K562 (cell line): ENCODE data around the gene SOX11. TPM values are rescaled to one million over a fixed set of nuclear protein-coding genes. Genes with fewer than 3 reads are reported as not detected.

ENCODE experiments used
- ATAC-seq: fragments of 200-7000 bp; cut with Tn5 transposase; 3 replicates; pipeline ENCODE4 v1.9.1; 2020; ENCODE audit warnings: moderate library complexity
- BruUV-seq: library from RNA; stranded (reverse); fragments of 400-500 nt; replicated peaks from 2 replicates; lab custom pipeline; 2021; lab: Mats Ljungman, UMichigan
- CTCF ChIA-PET: fragments of 300-600 bp; formaldehyde crosslinking; extraction: SDS; loops from one replicate; lab custom pipeline; 2021; ENCODE audit warnings: low intra/inter-chr PET ratio; lab: Yijun Ruan, JAX
- POLR2A ChIA-PET: fragments of 300-600, 350-650 bp; sonication (Branson Sonifier 250); formaldehyde crosslinking; extraction: SDS; loops from one replicate; lab custom pipeline; 2021; ENCODE audit warnings: antibody characterized with exemption, inconsistent platforms; lab: Yijun Ruan, JAX
- DNase-seq, 4 experiments: peaks; one replicate each; pipeline versions ENCODE4 v3.0.0 to v3.0.0-alpha.2; 2011 to 2018; ENCODE audit warnings: low spot score in 3 of 4, mixed read lengths in 3 of 4; ENCODE audit errors: extremely low read depth in 1 of 4
- FAIRE-seq: peaks from 2 replicates; lab custom pipeline; 2011; peaks lifted over from hg19 to GRCh38; lab: Jason Lieb, UNC
- H2AFZ ChIP-seq: 2 replicates; pipeline ENCODE4 v1.6.0; 2011; ENCODE audit warnings: low read depth, low read length, control low read depth, inconsistent platforms
- H3K27ac ChIP-seq: fragments of 200-600 bp; 3 replicates; pipeline ENCODE4 v1.8.0; 2011; ENCODE audit warnings: low read depth, mild to moderate bottlenecking, control low read depth, inconsistent platforms, low read length, moderate library complexity, mixed read lengths; ENCODE audit errors: extremely low read depth
- H3K27me3 ChIP-seq, 2 experiments: fragments of 300-600 bp in 1 of 2; 2 replicates in 1 of 2; 3 replicates in 1 of 2; pipeline versions ENCODE4 v1.6.0 to v1.8.0; 2011; ENCODE audit warnings: inconsistent platforms in 2 of 2, low read length in 2 of 2, mild to moderate bottlenecking in 1 of 2, mixed read lengths in 1 of 2, moderate library complexity in 1 of 2; ENCODE audit not compliant: control insufficient read depth in 2 of 2, insufficient read depth in 2 of 2
- H3K36me3 ChIP-seq: fragments of 300-600 bp; 3 replicates; pipeline ENCODE4 v1.8.0; 2011; ENCODE audit warnings: mild to moderate bottlenecking, low read length, inconsistent platforms; ENCODE audit not compliant: control insufficient read depth, insufficient read depth
- H3K4me1 ChIP-seq, 2 experiments: fragments of 200-600 bp in 1 of 2; replicated peaks in 1 of 2; 2 replicates in 1 of 2; 3 replicates in 1 of 2; pipeline versions ENCODE4 v1.5.1 to v1.8.0; 2011; ENCODE audit warnings: inconsistent platforms in 2 of 2, low read length in 2 of 2, mild to moderate bottlenecking in 1 of 2, mixed read lengths in 1 of 2, moderate library complexity in 1 of 2; ENCODE audit not compliant: control insufficient read depth in 2 of 2, insufficient read depth in 2 of 2
- H3K4me2 ChIP-seq: 2 replicates; pipeline ENCODE4 v1.6.1; 2011; ENCODE audit warnings: low read length, control low read depth, inconsistent platforms, mixed read lengths; ENCODE audit not compliant: insufficient read depth
- H3K4me3 ChIP-seq: fragments of 200-600 bp; sonication (generic), shearing (Covaris generic); 2 replicates; pipeline ENCODE4 v1.5.1; 2016; ENCODE audit warnings: control low read depth, inconsistent platforms
- H3K79me2 ChIP-seq: fragments of 200-600 bp; 3 replicates; pipeline ENCODE4 v1.8.0; 2011; ENCODE audit warnings: low read length, inconsistent platforms; ENCODE audit not compliant: control insufficient read depth, insufficient read depth
- H3K9ac ChIP-seq, 2 experiments: 2 replicates each; pipeline versions ENCODE4 v1.6.0 to v1.6.1; 2011; ENCODE audit warnings: low read depth in 2 of 2, low read length in 2 of 2, control low read depth in 1 of 2, inconsistent platforms in 1 of 2, mild to moderate bottlenecking in 1 of 2, mixed read lengths in 1 of 2; ENCODE audit not compliant: insufficient read depth in 1 of 2
- H3K9me1 ChIP-seq: one replicate; pipeline ENCODE4 v1.6.0; 2011; ENCODE audit warnings: inconsistent platforms, mild to moderate bottlenecking, low read length, moderate library complexity; ENCODE audit not compliant: control insufficient read depth, insufficient read depth
- H3K9me3 ChIP-seq: replicated peaks from 2 replicates; pipeline ENCODE4 v1.5.1; 2011; ENCODE audit warnings: low read depth, low read length, inconsistent platforms; ENCODE audit not compliant: control insufficient read depth, insufficient read depth
- H4K20me1 ChIP-seq: replicated peaks from 2 replicates; pipeline ENCODE4 v1.6.1; 2011; ENCODE audit warnings: low read length, inconsistent platforms, mixed read lengths; ENCODE audit not compliant: control insufficient read depth, insufficient read depth
- BHLHE40 ChIP-seq: IDR thresholded peaks from 2 replicates; pipeline ENCODE4 v1.6.1; 2011; ENCODE audit warnings: low read length, improper control_type of control experiment
- DNMT1 ChIP-seq: fragments of 450-650 bp; IDR thresholded peaks from 2 replicates; pipeline ENCODE4 v1.6.1; 2016; ENCODE audit warnings: antibody characterized with exemption, mild to moderate bottlenecking
- ERF ChIP-seq: fragments of 450-650 bp; formaldehyde crosslinking; IDR thresholded peaks from 2 replicates; pipeline ENCODE4 v1.4.0; 2020; ENCODE audit warnings: mild to moderate bottlenecking, mixed read lengths
- ETS2 ChIP-seq: IDR thresholded peaks from 2 replicates; pipeline ENCODE4 v1.6.1; 2016; ENCODE audit warnings: borderline replicate concordance, missing genetic modification characterization, mild to moderate bottlenecking, moderate library complexity, missing compliant biosample characterization; ENCODE audit not compliant: poor library complexity, severe bottlenecking
- HDAC6 ChIP-seq: IDR thresholded peaks from 2 replicates; pipeline ENCODE4 v1.6.1; 2012; ENCODE audit warnings: low read depth, mild to moderate bottlenecking, control low read depth, inconsistent platforms, low read length, moderate library complexity
- KAT7 ChIP-seq: sonication (generic); formaldehyde crosslinking; IDR thresholded peaks from 2 replicates; pipeline ENCODE4 v1.8.0; 2022; ENCODE audit warnings: missing genetic modification reagents, mild to moderate bottlenecking, borderline replicate concordance
- KLF10 ChIP-seq: fragments of 250-450 bp; sonication (Bioruptor Pico); IDR thresholded peaks from 2 replicates; pipeline ENCODE4 v1.6.1; 2021; ENCODE audit warnings: matching md5 sums
- MIER1 ChIP-seq: fragments of 450-650 bp; IDR thresholded peaks from 2 replicates; pipeline ENCODE4 v1.6.1; 2016; ENCODE audit warnings: antibody characterized with exemption, mild to moderate bottlenecking, low read depth
- SMARCB1 ChIP-seq: IDR thresholded peaks from 2 replicates; pipeline ENCODE4 v1.6.1; 2011; ENCODE audit warnings: improper control_type of control experiment, low read depth; ENCODE audit not compliant: insufficient read length
- SPI1 ChIP-seq: IDR thresholded peaks from 2 replicates; pipeline ENCODE4 v1.6.1; 2011; ENCODE audit warnings: low read depth, low read length, control low read depth, borderline replicate concordance
- SRF ChIP-seq, 2 experiments: fragments of 250-450, 450-650 bp in 1 of 2; sonication (Bioruptor Pico) in 1 of 2; sonication (generic) in 1 of 2; formaldehyde crosslinking; IDR thresholded peaks; 2 replicates each; pipeline versions ENCODE4 v1.5.0 to v1.5.1; 2020 to 2022; ENCODE audit warnings: mild to moderate bottlenecking in 1 of 2, missing genetic modification reagents in 1 of 2
- ZFP30 ChIP-seq: fragments of 250-450 bp; sonication (Bioruptor Pico); IDR thresholded peaks from 2 replicates; pipeline ENCODE4 v1.8.0; 2022; ENCODE audit warnings: moderate library complexity, mild to moderate bottlenecking, inconsistent platforms, borderline replicate concordance
- ZNF184 ChIP-seq: sonication (generic); formaldehyde crosslinking; IDR thresholded peaks from 2 replicates; pipeline ENCODE4 v1.5.0; 2020; ENCODE audit warnings: missing genetic modification reagents
- ZNF212 ChIP-seq: fragments of 450-650 bp; formaldehyde crosslinking; IDR thresholded peaks from 2 replicates; pipeline ENCODE4 v1.4.0; 2020; ENCODE audit warnings: mild to moderate bottlenecking
- ZNF354B ChIP-seq: fragments of 250-450 bp; sonication (Bioruptor Pico); IDR thresholded peaks from 2 replicates; pipeline ENCODE4 v1.4.0; 2020
- WGBS: fragments of 100-300 bp; shearing (Covaris generic); methylation state at CpG from one replicate; pipeline ENCODE4 v1.1.6; 2016; ENCODE audit warnings: low coverage, mixed read lengths; ENCODE audit not compliant: insufficient coverage; ENCODE audit errors: missing lambda C conversion rate; 5-methylcytosine and 5-hydroxymethylcytosine counted together
- in situ Hi-C: fragments of 300-500 bp; cut with MboI; formaldehyde crosslinking; loops from 4 replicates; pipeline ENCODE4 v1.15.0; 2018; ENCODE audit warnings: inconsistent platforms, mixed read lengths
- intact Hi-C: fragments of 100-400 bp; cut with micrococcal nuclease; formaldehyde crosslinking; loops from 2 replicates; pipeline ENCODE4 v1.14.2; 2022
- polyA plus RNA-seq, 8 experiments: library from polyadenylated mRNA; depleted of rRNA in 4 of 8; stranded (reverse) in 5 of 8; unstranded in 3 of 8; fragments of >200 nt; fragmentation: Nextera tagmentation in 2 of 8; fragmentation: Illumina TruSeq in 1 of 8; extraction: Ambion mirVana in 2 of 8; extraction: Trizol in 1 of 8; gene quantifications; 2 replicates each; pipeline versions ENCODE4 v1.2.1 to v1.2.3, GENCODE V29; 2011 to 2014; ENCODE audit warnings: inconsistent platforms in 1 of 8, missing spikeins in 1 of 8
- total RNA-seq, 7 experiments: library from RNA; depleted of rRNA in 6 of 7; stranded (reverse); fragments of >200 nt in 6 of 7; fragmentation: Illumina TruSeq in 2 of 7; extraction: Trizol in 2 of 7; gene quantifications; 2 replicates each; pipeline versions ENCODE4 v1.2.1 to v1.2.3, GENCODE V29; 2011 to 2021; ENCODE audit warnings: low replicate concordance in 1 of 7
- TF ChIP-seq, protein P1 (sequence below): fragments of 450-650 bp; formaldehyde crosslinking; IDR thresholded peaks from 2 replicates; pipeline ENCODE4 v1.4.0; 2022; ENCODE audit warnings: mild to moderate bottlenecking, moderate library complexity

SOX11 gene
- total and polyA plus RNA-seq, 9 of the 15 experiments (the other 6 are each of a cell fraction or from before 2014, with no cell fraction given): 0.02 TPM; not detected in 8

DNA sequence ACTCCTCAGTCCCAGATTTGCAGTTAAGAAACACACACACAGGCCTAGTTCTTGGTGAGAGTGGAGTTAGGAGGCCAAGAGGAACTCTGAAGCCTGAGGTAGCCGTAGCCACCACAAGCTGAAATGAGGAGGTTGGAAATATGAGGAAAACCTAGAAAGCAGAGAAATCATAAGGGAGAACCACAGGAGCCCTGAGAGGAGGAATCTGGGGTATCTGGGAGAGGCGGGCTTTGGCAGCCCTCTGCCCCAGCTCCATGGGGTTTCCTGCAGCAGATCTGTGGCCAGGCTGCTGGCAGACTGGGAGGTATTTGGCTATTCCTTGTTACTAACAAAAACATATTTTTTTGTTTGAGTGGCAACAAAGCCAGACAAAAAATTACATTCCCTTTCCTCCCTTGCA lies 11.0 kb downstream of the SOX11 start:
- H3K9me1 ChIP-seq: no peaks in the 10 kb centered on the region
- no peak for ATAC-seq
- TF ChIP-seq, protein P1, sequence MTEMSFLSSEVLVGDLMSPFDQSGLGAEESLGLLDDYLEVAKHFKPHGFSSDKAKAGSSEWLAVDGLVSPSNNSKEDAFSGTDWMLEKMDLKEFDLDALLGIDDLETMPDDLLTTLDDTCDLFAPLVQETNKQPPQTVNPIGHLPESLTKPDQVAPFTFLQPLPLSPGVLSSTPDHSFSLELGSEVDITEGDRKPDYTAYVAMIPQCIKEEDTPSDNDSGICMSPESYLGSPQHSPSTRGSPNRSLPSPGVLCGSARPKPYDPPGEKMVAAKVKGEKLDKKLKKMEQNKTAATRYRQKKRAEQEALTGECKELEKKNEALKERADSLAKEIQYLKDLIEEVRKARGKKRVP (CRISPR knock-in tag): no peak
- TF ChIP-seq DNMT1: no peak
- TF ChIP-seq KLF10 (CRISPR knock-in tag): no peak
- TF ChIP-seq ETS2: no peak
- no peak for TF ChIP-seq ZFP30 (CRISPR knock-in tag)
- no peak for TF ChIP-seq HDAC6
- no peak for TF ChIP-seq KAT7 (CRISPR knock-in tag)
- TF ChIP-seq MIER1: no peak
- no peak for TF ChIP-seq SRF (CRISPR knock-in tag; IDR thresholded peaks at IDR 0.05)
- no peak for TF ChIP-seq SPI1
- no peak for TF ChIP-seq ZNF212 (CRISPR knock-in tag)
- TF ChIP-seq ZNF184: no peak
- no peak for TF ChIP-seq ZNF354B (CRISPR knock-in tag)
- no peak for TF ChIP-seq SMARCB1
- no peak for TF ChIP-seq ERF
- TF ChIP-seq BHLHE40: no peak
- H3K9ac ChIP-seq: no peak overlapping the region
- no peak for DNase-seq
- H3K79me2 ChIP-seq: no peaks in the 10 kb centered on the region
- H3K36me3 ChIP-seq: no peaks in the 10 kb centered on the region
- no peaks in the 10 kb centered on the region for H3K27me3 ChIP-seq
- H3K4me3 ChIP-seq: no peak overlapping the region
- no TSS peak for BruUV-seq
- no peaks in the 10 kb centered on the region for H3K9me3 ChIP-seq
- H3K4me1 ChIP-seq: no peaks in the 10 kb centered on the region
- POLR2A ChIA-PET: no interaction called here
- H3K4me2 ChIP-seq: no peak overlapping the region
- CTCF ChIA-PET: no interaction called here
- FAIRE-seq: no peak
- WGBS: 0% methylated on average over 2 of the region's 2 CpGs
- in situ Hi-C loops (no loop called here), intact Hi-C loops (no loop called here)
- no peak overlapping the region for H3K27ac ChIP-seq
- H4K20me1 ChIP-seq: no peaks in the 10 kb centered on the region
- H2AFZ ChIP-seq: no peak overlapping the region
